B cell (primary cell): ENCODE data around the gene QSER1.

Source experiments
- EZH2 ChIP-seq: IDR thresholded peaks from 2 replicates; pipeline ENCODE4 v1.6.1; 2012; ENCODE audit warnings: borderline replicate concordance, low read depth, mild to moderate bottlenecking, moderate library complexity, low read length; ENCODE audit not compliant: insufficient read depth, poor library complexity, severe bottlenecking
- TF ChIP-seq, protein P1 (sequence below): fragments of 200-600 bp; IDR thresholded peaks from one replicate; pipeline ENCODE4 v1.8.0; 2022; ENCODE audit warnings: antibody characterized with exemption, mild to moderate bottlenecking

GRCh38 chr11:32939866-32940265 lies 47.3 kb downstream of the QSER1 start:
- TF ChIP-seq EZH2, result no peak
- TF ChIP-seq, protein P1, sequence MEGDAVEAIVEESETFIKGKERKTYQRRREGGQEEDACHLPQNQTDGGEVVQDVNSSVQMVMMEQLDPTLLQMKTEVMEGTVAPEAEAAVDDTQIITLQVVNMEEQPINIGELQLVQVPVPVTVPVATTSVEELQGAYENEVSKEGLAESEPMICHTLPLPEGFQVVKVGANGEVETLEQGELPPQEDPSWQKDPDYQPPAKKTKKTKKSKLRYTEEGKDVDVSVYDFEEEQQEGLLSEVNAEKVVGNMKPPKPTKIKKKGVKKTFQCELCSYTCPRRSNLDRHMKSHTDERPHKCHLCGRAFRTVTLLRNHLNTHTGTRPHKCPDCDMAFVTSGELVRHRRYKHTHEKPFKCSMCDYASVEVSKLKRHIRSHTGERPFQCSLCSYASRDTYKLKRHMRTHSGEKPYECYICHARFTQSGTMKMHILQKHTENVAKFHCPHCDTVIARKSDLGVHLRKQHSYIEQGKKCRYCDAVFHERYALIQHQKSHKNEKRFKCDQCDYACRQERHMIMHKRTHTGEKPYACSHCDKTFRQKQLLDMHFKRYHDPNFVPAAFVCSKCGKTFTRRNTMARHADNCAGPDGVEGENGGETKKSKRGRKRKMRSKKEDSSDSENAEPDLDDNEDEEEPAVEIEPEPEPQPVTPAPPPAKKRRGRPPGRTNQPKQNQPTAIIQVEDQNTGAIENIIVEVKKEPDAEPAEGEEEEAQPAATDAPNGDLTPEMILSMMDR, result no peak
